GM06990 (cell line): ENCODE results near the gene EMCN.
"Not testable (repeated sequence)": the region's sequence is repeated elsewhere in the genome, so short reads cannot be mapped to it uniquely, and the experiment has no call there.

Experiments
- DNase-seq: peaks from one replicate; pipeline ENCODE4 v3.0.0-alpha.2; 2011; ENCODE audit not compliant: insufficient read length; ENCODE audit errors: extremely low read depth
- H3K27me3 ChIP-seq: replicated peaks from 2 replicates; pipeline ENCODE4 v1.6.0; 2011; ENCODE audit warnings: low read length; ENCODE audit not compliant: control insufficient read depth, insufficient read depth
- H3K36me3 ChIP-seq: 2 replicates; pipeline ENCODE4 v1.5.1; 2011; ENCODE audit warnings: low read length; ENCODE audit not compliant: control insufficient read depth, insufficient read depth
- H3K4me3 ChIP-seq: replicated peaks from 2 replicates; pipeline ENCODE4 v1.5.1; 2011; ENCODE audit warnings: low read depth, mild to moderate bottlenecking, control low read depth, low read length
- TF ChIP-seq, protein P1 (sequence below): IDR thresholded peaks from 2 replicates; pipeline ENCODE4 v1.5.1; 2011; ENCODE audit warnings: low read length, control low read depth, mild to moderate bottlenecking, inconsistent platforms; ENCODE audit not compliant: insufficient read depth, poor library complexity, severe bottlenecking

The EMCN gene

GRCh38 chr4:100386270-100386669 lies 131.6 kb downstream of the EMCN start:
- no peak overlapping the region for H3K4me3 ChIP-seq
- H3K36me3 ChIP-seq: no peaks in the 10 kb centered on the region
- TF ChIP-seq, protein P1, sequence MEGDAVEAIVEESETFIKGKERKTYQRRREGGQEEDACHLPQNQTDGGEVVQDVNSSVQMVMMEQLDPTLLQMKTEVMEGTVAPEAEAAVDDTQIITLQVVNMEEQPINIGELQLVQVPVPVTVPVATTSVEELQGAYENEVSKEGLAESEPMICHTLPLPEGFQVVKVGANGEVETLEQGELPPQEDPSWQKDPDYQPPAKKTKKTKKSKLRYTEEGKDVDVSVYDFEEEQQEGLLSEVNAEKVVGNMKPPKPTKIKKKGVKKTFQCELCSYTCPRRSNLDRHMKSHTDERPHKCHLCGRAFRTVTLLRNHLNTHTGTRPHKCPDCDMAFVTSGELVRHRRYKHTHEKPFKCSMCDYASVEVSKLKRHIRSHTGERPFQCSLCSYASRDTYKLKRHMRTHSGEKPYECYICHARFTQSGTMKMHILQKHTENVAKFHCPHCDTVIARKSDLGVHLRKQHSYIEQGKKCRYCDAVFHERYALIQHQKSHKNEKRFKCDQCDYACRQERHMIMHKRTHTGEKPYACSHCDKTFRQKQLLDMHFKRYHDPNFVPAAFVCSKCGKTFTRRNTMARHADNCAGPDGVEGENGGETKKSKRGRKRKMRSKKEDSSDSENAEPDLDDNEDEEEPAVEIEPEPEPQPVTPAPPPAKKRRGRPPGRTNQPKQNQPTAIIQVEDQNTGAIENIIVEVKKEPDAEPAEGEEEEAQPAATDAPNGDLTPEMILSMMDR: no peak
- no peaks in the 10 kb centered on the region for H3K27me3 ChIP-seq
- no peak for DNase-seq

GRCh38 chr4:100380401-100380800 lies 137.4 kb downstream of the EMCN start:
- H3K27me3 ChIP-seq: not testable (repeated sequence)

DNA sequence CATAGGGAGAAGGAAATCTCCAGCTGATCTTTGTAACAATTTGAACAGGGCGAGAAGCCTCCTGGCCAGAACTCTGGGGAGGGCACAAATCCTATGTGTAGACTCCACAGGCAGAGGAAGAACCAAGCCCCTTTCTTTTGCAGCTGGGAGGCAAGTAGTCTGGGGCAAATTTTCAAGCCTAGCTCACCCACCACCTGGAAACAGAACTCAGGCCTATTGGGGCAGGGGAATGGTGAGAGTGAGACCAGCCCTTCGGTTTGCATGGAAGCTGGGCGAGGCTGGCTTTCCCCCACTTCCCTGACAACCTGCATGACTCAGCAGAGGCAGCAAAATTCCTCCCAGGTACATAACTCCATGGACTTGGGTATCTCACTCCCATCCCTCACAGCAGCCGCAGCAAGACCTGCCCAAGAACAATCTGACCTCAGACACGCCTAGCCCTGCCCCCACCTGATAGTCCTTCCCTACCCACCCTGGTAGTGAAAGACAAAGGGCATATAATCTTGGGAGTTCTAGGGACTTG lies 138.2 kb downstream of the EMCN start:
- no peak for DNase-seq
- Histone ChIP-seq H3K4me3 (no peak overlapping the region), H3K27me3 (no peaks in the 10 kb centered on the region), H3K36me3 (no peaks in the 10 kb centered on the region)
- TF ChIP-seq, protein P1: no peak

More at GRCh38 chr4:100380401-100380800, 137.4 kb downstream of the EMCN start:
- H3K36me3 ChIP-seq, DNase-seq, H3K4me3 ChIP-seq: not testable (repeated sequence)

DNA sequence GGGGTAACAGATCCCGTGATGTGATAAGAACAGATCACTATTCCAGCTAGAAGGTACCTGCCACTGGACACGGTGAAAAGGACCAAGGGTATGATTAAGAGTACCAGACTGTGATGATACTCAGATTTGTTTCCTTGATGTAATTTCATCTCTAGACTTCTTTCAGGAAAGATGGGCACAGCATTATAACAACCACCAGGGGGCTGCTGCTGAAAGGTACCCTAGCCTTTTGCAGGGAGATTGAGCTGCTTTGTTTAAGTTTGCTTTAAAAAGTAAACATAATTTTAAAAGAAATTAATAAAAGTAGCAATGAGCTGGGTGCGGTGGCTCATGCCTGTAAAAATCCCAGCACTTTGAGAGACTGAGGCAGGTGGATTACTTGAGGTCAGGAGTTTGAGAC lies 145.4 kb downstream of the EMCN start:
- TF ChIP-seq, protein P1: peak; percentile 64
- Histone ChIP-seq H3K4me3 (no peak overlapping the region), H3K36me3 (no peaks in the 10 kb centered on the region), H3K27me3 (no peaks in the 10 kb centered on the region)
- no peak for DNase-seq

DNA sequence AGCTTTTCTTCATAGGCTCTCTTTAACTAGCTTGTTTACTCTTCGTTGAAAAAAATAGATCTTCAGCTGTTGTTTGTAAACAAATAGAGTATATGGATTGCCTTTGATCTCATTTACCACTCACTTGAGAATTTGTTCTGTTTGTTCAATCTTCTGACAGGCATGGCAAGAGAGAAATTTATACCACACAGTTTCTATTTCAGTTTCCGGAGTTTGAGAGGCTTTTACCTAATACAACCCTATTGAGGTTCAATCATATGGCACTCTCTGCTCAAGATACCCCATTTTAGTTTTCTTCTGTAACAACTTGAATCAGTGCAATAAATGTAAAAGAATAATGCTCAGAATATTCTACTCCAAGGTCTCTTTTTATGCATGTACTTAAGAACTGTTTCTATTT lies 148.0 kb downstream of the EMCN start:
- Histone ChIP-seq H3K4me3 (no peak overlapping the region), H3K36me3 (no peaks in the 10 kb centered on the region), H3K27me3 (no peaks in the 10 kb centered on the region)
- TF ChIP-seq, protein P1: no peak
- no peak for DNase-seq

DNA sequence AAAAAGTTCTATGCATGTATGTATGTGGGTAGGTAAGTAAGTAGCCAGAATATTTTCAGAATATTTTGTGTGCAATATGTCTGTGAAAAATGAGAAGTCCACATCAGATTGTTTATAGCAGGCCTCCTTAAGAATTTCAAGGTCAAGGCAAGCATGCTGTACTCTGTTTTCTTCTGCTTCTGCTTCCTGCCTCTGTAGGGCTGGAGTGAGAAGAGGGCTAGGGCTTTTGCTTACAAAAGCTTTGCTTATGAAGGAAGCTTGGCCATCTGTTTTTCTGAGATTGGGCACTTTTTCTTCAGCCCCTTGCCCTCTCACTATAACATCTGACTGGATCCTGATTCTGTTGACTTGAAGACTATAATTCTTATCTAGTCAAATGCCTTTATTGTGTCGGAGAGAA lies 150.4 kb downstream of the EMCN start:
- no peak overlapping the region for H3K4me3 ChIP-seq
- H3K27me3 ChIP-seq: no peaks in the 10 kb centered on the region
- no peaks in the 10 kb centered on the region for H3K36me3 ChIP-seq
- TF ChIP-seq, protein P1: no peak
- DNase-seq: no peak
